HG03097 (cell line): Measurements from ENCODE around the gene EFCAB6.

Experiments
- ATAC-seq: cut with Tn5 transposase; IDR thresholded peaks from one replicate; pipeline ENCODE4 v1.9.1; 2021; ENCODE audit not compliant: unreplicated experiment, low FRiP score

The EFCAB6 gene

GRCh38 chr22:43847376-43848289, 35.5 kb upstream of the EFCAB6 start:
- ATAC-seq: no peak

- no peak for ATAC-seq
These were observed 34.9 kb upstream of the EFCAB6 start for GRCh38 chr22:43846966-43847365.

GRCh38 chr22:43845981-43846380, 33.9 kb upstream of the EFCAB6 start:
- no peak for ATAC-seq

- ATAC-seq: no peak
These were observed 32.7 kb upstream of the EFCAB6 start for GRCh38 chr22:43844560-43845545.

GRCh38 chr22:43843783-43844530, 31.9 kb upstream of the EFCAB6 start:
- no peak for ATAC-seq

- ATAC-seq: no peak
These were observed 29.6 kb upstream of the EFCAB6 start for GRCh38 chr22:43841742-43842141.

- no peak for ATAC-seq
These were observed 28.7 kb upstream of the EFCAB6 start for GRCh38 chr22:43840851-43841250.

GRCh38 chr22:43840431-43840830, 28.3 kb upstream of the EFCAB6 start:
- no peak for ATAC-seq

- no peak for ATAC-seq
These were observed 27.7 kb upstream of the EFCAB6 start for GRCh38 chr22:43839781-43840180.

GRCh38 chr22:43838571-43839307, 26.6 kb upstream of the EFCAB6 start:
- ATAC-seq: no peak

- ATAC-seq: no peak
These were observed 26.1 kb upstream of the EFCAB6 start for GRCh38 chr22:43838161-43838560.

- ATAC-seq: no peak
These were observed 25.6 kb upstream of the EFCAB6 start for GRCh38 chr22:43837666-43838065.

GRCh38 chr22:43835736-43836135, 23.6 kb upstream of the EFCAB6 start:
- ATAC-seq: no peak

GRCh38 chr22:43835166-43835565, 23.1 kb upstream of the EFCAB6 start:
- ATAC-seq: no peak

GRCh38 chr22:43833286-43834240, 21.5 kb upstream of the EFCAB6 start:
- ATAC-seq: no peak

- no peak for ATAC-seq
These were observed 20.5 kb upstream of the EFCAB6 start for GRCh38 chr22:43832393-43833265.

GRCh38 chr22:43831561-43832392, 19.7 kb upstream of the EFCAB6 start:
- ATAC-seq: no peak
